NAMALWA (cell line): ENCODE measurements around the gene BMP7.
A peak's percentile ranks its signal among the peaks of the same experiment; 100 is the strongest.

Experiments
- DNase-seq: peaks from one replicate; pipeline ENCODE4 v3.0.0-alpha.2; 2015; ENCODE audit warnings: low spot score

Gene BMP7

GRCh38 chr20:57266291-57267157 lies at the start of gene BMP7:
Gene BMP7, minus strand, starts transcription at chr20:57266641. Its CDS starts 519 bp downstream, at chr20:57266122.
- peak; percentile 81 for DNase-seq

- peak; percentile 62 for DNase-seq
Measured at GRCh38 chr20:57315976-57316480, 49.6 kb upstream of the BMP7 start.

GRCh38 chr20:57315083-57315975 lies 48.9 kb upstream of the BMP7 start:
- peak; percentile 93 for DNase-seq

- DNase-seq: no peak
Measured at GRCh38 chr20:57313951-57314350, 47.5 kb upstream of the BMP7 start.

GRCh38 chr20:57313230-57313629 lies 46.8 kb upstream of the BMP7 start:
- no peak for DNase-seq

- no peak for DNase-seq
Measured at GRCh38 chr20:57312138-57312537, 45.7 kb upstream of the BMP7 start.

- DNase-seq: no peak
Measured at GRCh38 chr20:57310821-57311514, 44.5 kb upstream of the BMP7 start.

- no peak for DNase-seq
Measured at GRCh38 chr20:57309544-57310115, 43.2 kb upstream of the BMP7 start.

GRCh38 chr20:57308451-57309271 lies 42.2 kb upstream of the BMP7 start:
- peak; percentile 42 for DNase-seq

GRCh38 chr20:57306747-57307146 lies 40.3 kb upstream of the BMP7 start:
- DNase-seq: no peak

- peak; percentile 61 for DNase-seq
Measured at GRCh38 chr20:57301026-57301425, 34.6 kb upstream of the BMP7 start.

- DNase-seq: no peak
Measured at GRCh38 chr20:57298457-57298856, 32.0 kb upstream of the BMP7 start.

GRCh38 chr20:57294550-57294949 lies 28.1 kb upstream of the BMP7 start:
- no peak for DNase-seq

- DNase-seq: no peak
Measured at GRCh38 chr20:57293995-57294394, 27.6 kb upstream of the BMP7 start.

- DNase-seq: no peak
Measured at GRCh38 chr20:57292611-57293010, 26.2 kb upstream of the BMP7 start.

- no peak for DNase-seq
Measured at GRCh38 chr20:57291694-57292093, 25.3 kb upstream of the BMP7 start.

- no peak for DNase-seq
Measured at GRCh38 chr20:57291003-57291402, 24.6 kb upstream of the BMP7 start.

GRCh38 chr20:57290178-57290484 lies 23.7 kb upstream of the BMP7 start:
- DNase-seq: no peak

- no peak for DNase-seq
Measured at GRCh38 chr20:57289391-57290177, 23.1 kb upstream of the BMP7 start.

GRCh38 chr20:57288651-57289277 lies 22.3 kb upstream of the BMP7 start:
- DNase-seq: no peak
